IMR-90 (cell line): Measurements from ENCODE around the gene FOXO3. TPM values are rescaled to one million over a fixed set of nuclear protein-coding genes. Genes with fewer than 3 reads are reported as not detected.

Experiments used
- ATAC-seq: fragments of 200-7000 bp; cut with Tn5 transposase; 2 replicates; pipeline ENCODE4 v1.9.1; 2020; ENCODE audit warnings: low read depth, mild to moderate bottlenecking, moderate library complexity
- BruUV-seq: library from RNA; stranded (reverse); fragments of 400-500 nt; replicated peaks from 2 replicates; lab custom pipeline; 2021; lab: Mats Ljungman, UMichigan
- CTCF ChIA-PET: fragments of 300-600 bp; formaldehyde crosslinking; extraction: SDS; loops from one replicate; lab custom pipeline; 2021; ENCODE audit warnings: antibody characterized with exemption; lab: Yijun Ruan, JAX
- POLR2A ChIA-PET: fragments of 300-600 bp; sonication (Branson Sonifier 250); formaldehyde crosslinking; loops from one replicate; lab custom pipeline; 2022; ENCODE audit warnings: antibody characterized with exemption; ENCODE audit not compliant: unreplicated experiment; lab: Charles Lee
- DNase-seq: peaks from one replicate; pipeline ENCODE4 v3.0.0; 2013
- H2AFZ ChIP-seq: replicated peaks from 2 replicates; pipeline ENCODE3; 2013; ENCODE audit warnings: low read length, mild to moderate bottlenecking; ENCODE audit not compliant: poor library complexity
- H2AK5ac ChIP-seq: 2 replicates; pipeline ENCODE4 v1.6.1; 2013; ENCODE audit warnings: low read depth, low read length, inconsistent platforms
- H2AK9ac ChIP-seq: replicated peaks from 2 replicates; pipeline ENCODE3; 2013; ENCODE audit warnings: mild to moderate bottlenecking, low read depth, low read length, moderate library complexity; ENCODE audit not compliant: poor library complexity
- H2BK120ac ChIP-seq: 2 replicates; pipeline ENCODE4 v1.6.1; 2013; ENCODE audit warnings: low read depth, low read length, inconsistent platforms
- H2BK15ac ChIP-seq: 3 replicates; pipeline ENCODE4 v1.6.1; 2013; ENCODE audit warnings: low read depth, low read length, inconsistent platforms
- H2BK20ac ChIP-seq: 2 replicates; pipeline ENCODE4 v1.6.1; 2013; ENCODE audit warnings: low read depth, mild to moderate bottlenecking, inconsistent platforms, low read length, moderate library complexity
- H2BK5ac ChIP-seq: 2 replicates; pipeline ENCODE4 v1.6.1; 2013; ENCODE audit warnings: mild to moderate bottlenecking, low read depth, low read length, inconsistent platforms; ENCODE audit not compliant: poor library complexity, severe bottlenecking
- H3K14ac ChIP-seq: replicated peaks from 2 replicates; pipeline ENCODE4 v1.6.1; 2013; ENCODE audit warnings: low read depth, low read length, inconsistent platforms
- H3K18ac ChIP-seq: 2 replicates; pipeline ENCODE4 v1.6.1; 2013; ENCODE audit warnings: low read depth, low read length, control low read depth
- H3K23ac ChIP-seq: 2 replicates; pipeline ENCODE4 v1.6.1; 2013; ENCODE audit warnings: low read depth, low read length, inconsistent platforms
- H3K27ac ChIP-seq: 2 replicates; pipeline ENCODE4 v1.5.1; 2013; ENCODE audit warnings: mild to moderate bottlenecking, control low read depth, low read length; ENCODE audit not compliant: insufficient read depth
- H3K27me3 ChIP-seq: 2 replicates; pipeline ENCODE4 v1.6.1; 2013; ENCODE audit warnings: low read length; ENCODE audit not compliant: control insufficient read depth, insufficient read depth
- H3K36me3 ChIP-seq: 2 replicates; pipeline ENCODE4 v1.6.1; 2013; ENCODE audit warnings: low read length, mixed read lengths; ENCODE audit not compliant: control insufficient read depth, insufficient read depth
- H3K4ac ChIP-seq: 2 replicates; pipeline ENCODE4 v1.6.1; 2013; ENCODE audit warnings: low read depth, low read length, inconsistent platforms
- H3K4me1 ChIP-seq: 2 replicates; pipeline ENCODE4 v1.6.1; 2013; ENCODE audit warnings: low read length, mixed read lengths; ENCODE audit not compliant: control insufficient read depth, insufficient read depth
- H3K4me2 ChIP-seq: 2 replicates; pipeline ENCODE4 v1.6.1; 2013; ENCODE audit warnings: low read depth, mild to moderate bottlenecking, control low read depth, low read length, moderate library complexity
- H3K4me3 ChIP-seq: 2 replicates; pipeline ENCODE4 v1.5.1; 2013; ENCODE audit warnings: low read depth, mild to moderate bottlenecking, control low read depth, low read length, moderate library complexity; ENCODE audit not compliant: insufficient read depth
- H3K56ac ChIP-seq: 2 replicates; pipeline ENCODE4 v1.6.1; 2013; ENCODE audit warnings: low read length, inconsistent platforms; ENCODE audit not compliant: insufficient read depth; ENCODE audit errors: extremely low read depth
- H3K79me1 ChIP-seq, 2 experiments: 2 replicates each; pipeline ENCODE4 v1.6.1; 2013; ENCODE audit warnings: low read length in 2 of 2, inconsistent platforms in 1 of 2, low read depth in 1 of 2
- H3K9ac ChIP-seq: 2 replicates; pipeline ENCODE4 v1.6.1; 2013; ENCODE audit warnings: low read depth, low read length, control low read depth
- H3K9me1 ChIP-seq: 2 replicates; pipeline ENCODE4 v1.6.1; 2013; ENCODE audit warnings: low read length, inconsistent platforms; ENCODE audit not compliant: insufficient read depth
- H3K9me3 ChIP-seq: 2 replicates; pipeline ENCODE4 v1.6.1; 2013; ENCODE audit warnings: low read length; ENCODE audit not compliant: control insufficient read depth, insufficient read depth
- H4K20me1 ChIP-seq: 2 replicates; pipeline ENCODE4 v1.6.1; 2013; ENCODE audit warnings: low read length, inconsistent platforms; ENCODE audit not compliant: insufficient read depth
- H4K5ac ChIP-seq: 2 replicates; pipeline ENCODE4 v1.6.1; 2013; ENCODE audit warnings: mild to moderate bottlenecking, low read depth, low read length, control low read depth
- H4K8ac ChIP-seq, 2 experiments: 2 replicates each; pipeline ENCODE4 v1.6.1; 2013; ENCODE audit warnings: low read depth in 2 of 2, low read length in 2 of 2, control low read depth in 1 of 2, inconsistent platforms in 1 of 2
- H4K91ac ChIP-seq: 2 replicates; pipeline ENCODE4 v1.6.1; 2013; ENCODE audit warnings: low read depth, low read length, inconsistent platforms; ENCODE audit not compliant: insufficient read depth
- CEBPB ChIP-seq: IDR thresholded peaks from 2 replicates; pipeline ENCODE4 v1.6.1; 2012; ENCODE audit warnings: low read depth, low read length, improper control_type of control experiment
- FOS ChIP-seq: fragments of 150-350 bp; IDR thresholded peaks from 2 replicates; pipeline ENCODE4 v1.6.1; 2016; ENCODE audit warnings: low read depth, low read length
- MAFK ChIP-seq: IDR thresholded peaks from 2 replicates; pipeline ENCODE4 v1.6.1; 2012; ENCODE audit warnings: low read depth, low read length, improper control_type of control experiment
- NFE2L2 ChIP-seq: fragments of 150-350 bp; IDR thresholded peaks from 2 replicates; pipeline ENCODE4 v1.6.1; 2016; ENCODE audit warnings: low read depth, mild to moderate bottlenecking, low read length
- USF2 ChIP-seq: fragments of 150-350 bp; IDR thresholded peaks from 2 replicates; pipeline ENCODE4 v1.6.1; 2017; ENCODE audit warnings: mild to moderate bottlenecking, antibody characterized with exemption, low read length, low read depth
- WGBS, 2 experiments: methylation state at CpG; one replicate each; pipeline versions ENCODE4 v1.1.5 to v1.1.7; 2013; ENCODE audit warnings: missing lambda C conversion rate in 2 of 2; ENCODE audit not compliant: insufficient read length in 1 of 2; ENCODE audit errors: extremely low coverage in 2 of 2; 5-methylcytosine and 5-hydroxymethylcytosine counted together
- dilution Hi-C: fragments of 300-500 bp; cut with HindIII; formaldehyde crosslinking; loops from one replicate; pipeline ENCODE4 v1.14.3; 2018; ENCODE audit warnings: low sequenced_read_pairs; ENCODE audit not compliant: unreplicated experiment
- in situ Hi-C: fragments of 300-500 bp; cut with MboI; formaldehyde crosslinking; loops from 3 replicates; pipeline ENCODE4 v1.14.3; 2019; ENCODE audit warnings: low sequenced_read_pairs, inconsistent platforms, mixed read lengths
- intact Hi-C: fragments of 100-400 bp; cut with micrococcal nuclease; formaldehyde crosslinking; loops from 2 replicates; pipeline ENCODE4 v1.10.0; 2022
- polyA plus RNA-seq, 3 experiments: library from polyadenylated mRNA; depleted of rRNA; stranded (reverse); fragments of >200 nt; gene quantifications; 2 replicates each; pipeline ENCODE4 v1.2.3, GENCODE V29; 2012; ENCODE audit warnings: low replicate concordance in 1 of 3
- total RNA-seq: library from RNA; depleted of rRNA; stranded (reverse); fragments of >200 nt; gene quantifications from 2 replicates; pipeline ENCODE4 v1.2.3, GENCODE V29; 2012

FOXO3 gene
- total and polyA plus RNA-seq, 2 of the 4 experiments (the other 2 are of a cell fraction): 17.5 to 38.7 TPM

- no peak for DNase-seq
- Histone ChIP-seq H3K79me1 (no peaks in the 10 kb centered on the region), H2BK5ac (no peak overlapping the region), H3K27ac (no peak overlapping the region), H3K4me1 (peaks cover 10% of the 10 kb centered on the region), H3K9ac (no peak overlapping the region), H2AFZ (no peak overlapping the region), H3K14ac (0 out of 2 replicates have a peak overlapping the region, but pooled peaks have one; percentile 7), H4K8ac (no peak overlapping the region), H3K4me2 (no peak overlapping the region; the same call in 1 of the 2 replicates), H3K9me3 (no peaks in the 10 kb centered on the region), H3K23ac (no peak overlapping the region), H3K4ac (peak overlapping the region; percentile 24), H3K36me3 (no peaks in the 10 kb centered on the region), H4K91ac (no peak overlapping the region), H2BK20ac (no peak overlapping the region), H3K27me3 (no peaks in the 10 kb centered on the region), H3K9me1 (0 out of 2 replicates have a peak, but pooled peaks cover 6% of the 10 kb centered on the region), H3K4me3 (no peak overlapping the region), H2AK5ac (no peak overlapping the region), H2AK9ac (no peak overlapping the region), H3K56ac (no peak overlapping the region), H4K20me1 (no peaks in the 10 kb centered on the region), H2BK120ac (no peak overlapping the region), H2BK15ac (no peak overlapping the region), H3K18ac (0 out of 2 replicates have a peak overlapping the region, but pooled peaks have one; percentile 20), H4K5ac (peak overlapping the region; percentile 38; the same call in 1 of the 2 replicates)
- CTCF ChIA-PET: no interaction called here
- intact Hi-C loops (no loop called here), in situ Hi-C loops (loop anchor here (5.0 to 25.0 kb wide), 2 partner anchors 233 to 838 kb away; partner anchors contain the start of gene CD164), dilution Hi-C loops (loop anchor here (25.0 kb wide), 1 partner anchor 513 kb away; no protein-coding TSS in a partner anchor)
- no CpG with 5 or more reads among the region's 3 CpGs for whole genome bisulfite sequencing, 2 experiments
- TF ChIP-seq FOS (no peak), MAFK (no peak), USF2 (peak; percentile 58; the same call in 1 of the 2 replicates), NFE2L2 (no peak), CEBPB (no peak)
- POLR2A ChIA-PET: no interaction called here
- ATAC-seq: peak; percentile 32; the same call in 1 of the 2 replicates
- BruUV-seq: no TSS peak
These were observed 11.0 kb upstream of the FOXO3 start for GRCh38 chr6:108549741-108550140.
